ENCODE measurements around the gene MS4A14.

DNA sequence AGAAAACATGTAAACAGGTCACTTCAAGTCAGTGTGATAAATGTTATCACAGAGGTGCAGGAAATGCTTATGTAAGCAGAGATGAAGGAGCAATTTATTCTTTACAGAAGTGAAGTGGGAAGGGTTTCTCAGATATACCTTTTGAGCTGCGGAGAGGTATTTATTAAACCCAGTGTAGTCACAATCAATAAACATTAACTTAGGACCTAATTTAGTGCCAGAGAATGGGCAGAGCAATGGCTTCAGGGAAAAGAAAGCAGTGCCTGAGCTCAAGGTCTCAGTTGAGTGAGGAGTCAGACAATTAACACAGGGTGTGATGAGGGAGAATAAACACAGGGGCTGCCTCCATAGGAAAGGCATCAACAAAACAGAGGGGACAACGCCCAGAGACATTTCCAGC lies 35.0 kb downstream of the MS4A14 start:
- TF ChIP-seq, protein P1, sequence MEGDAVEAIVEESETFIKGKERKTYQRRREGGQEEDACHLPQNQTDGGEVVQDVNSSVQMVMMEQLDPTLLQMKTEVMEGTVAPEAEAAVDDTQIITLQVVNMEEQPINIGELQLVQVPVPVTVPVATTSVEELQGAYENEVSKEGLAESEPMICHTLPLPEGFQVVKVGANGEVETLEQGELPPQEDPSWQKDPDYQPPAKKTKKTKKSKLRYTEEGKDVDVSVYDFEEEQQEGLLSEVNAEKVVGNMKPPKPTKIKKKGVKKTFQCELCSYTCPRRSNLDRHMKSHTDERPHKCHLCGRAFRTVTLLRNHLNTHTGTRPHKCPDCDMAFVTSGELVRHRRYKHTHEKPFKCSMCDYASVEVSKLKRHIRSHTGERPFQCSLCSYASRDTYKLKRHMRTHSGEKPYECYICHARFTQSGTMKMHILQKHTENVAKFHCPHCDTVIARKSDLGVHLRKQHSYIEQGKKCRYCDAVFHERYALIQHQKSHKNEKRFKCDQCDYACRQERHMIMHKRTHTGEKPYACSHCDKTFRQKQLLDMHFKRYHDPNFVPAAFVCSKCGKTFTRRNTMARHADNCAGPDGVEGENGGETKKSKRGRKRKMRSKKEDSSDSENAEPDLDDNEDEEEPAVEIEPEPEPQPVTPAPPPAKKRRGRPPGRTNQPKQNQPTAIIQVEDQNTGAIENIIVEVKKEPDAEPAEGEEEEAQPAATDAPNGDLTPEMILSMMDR (IDR thresholded peaks at IDR 0.05): no peak
- no peak for TF ChIP-seq POLR2A (IDR thresholded peaks at IDR 0.05)

Data from Peyer's patch (tissue), 4 donors.